ENCODE data around the gene DIP2C.
"Not testable (repeated sequence)": the region's sequence is repeated elsewhere in the genome, so short reads cannot be mapped to it uniquely, and the experiment has no call there.

Gene DIP2C

GRCh38 chr10:282294-283139, 407.0 kb downstream of the DIP2C start:
- DNase-seq = no peak

DNA sequence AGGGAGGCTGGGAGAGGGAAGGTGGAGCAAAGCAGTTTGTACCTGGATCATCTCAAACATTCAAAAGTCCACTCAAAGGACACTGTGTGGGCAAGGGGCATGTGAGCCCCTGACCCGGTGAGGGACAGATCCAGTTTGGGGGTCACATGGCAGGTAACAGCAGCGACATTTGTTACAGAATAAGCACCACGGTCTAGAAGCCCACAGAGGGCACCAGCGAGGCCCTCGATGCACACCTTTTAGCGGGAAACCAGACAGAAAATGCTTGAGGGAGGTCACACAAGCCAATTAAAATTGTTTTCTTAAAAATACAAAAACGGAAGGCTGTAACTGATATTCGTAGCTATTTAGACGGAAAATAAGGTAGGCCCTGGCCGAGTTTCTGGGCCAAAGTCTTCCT, 409.8 kb downstream of the DIP2C start:
- DNase-seq = no peak

DNA sequence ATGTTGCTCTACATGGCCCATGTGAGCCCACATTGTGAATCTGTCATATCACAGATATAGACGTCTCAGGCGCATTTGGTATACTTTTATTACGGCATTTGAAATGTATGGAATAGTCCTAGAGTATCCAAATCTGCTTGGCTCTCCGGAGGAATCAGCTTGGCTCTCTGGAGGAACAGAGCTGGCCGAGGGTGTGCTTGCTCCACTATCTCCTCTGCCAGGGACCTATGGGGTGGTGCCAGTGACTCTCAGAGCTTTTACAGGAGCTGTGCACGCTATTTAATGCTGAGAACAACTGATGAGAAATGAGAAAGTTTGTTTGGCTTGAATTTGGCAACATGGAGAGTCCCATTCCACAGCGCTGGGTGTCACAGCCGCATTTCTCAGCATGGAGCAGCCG, 410.2 kb downstream of the DIP2C start:
- no peak for DNase-seq

GRCh38 chr10:278707-279106, 410.8 kb downstream of the DIP2C start:
- DNase-seq = no peak

DNA sequence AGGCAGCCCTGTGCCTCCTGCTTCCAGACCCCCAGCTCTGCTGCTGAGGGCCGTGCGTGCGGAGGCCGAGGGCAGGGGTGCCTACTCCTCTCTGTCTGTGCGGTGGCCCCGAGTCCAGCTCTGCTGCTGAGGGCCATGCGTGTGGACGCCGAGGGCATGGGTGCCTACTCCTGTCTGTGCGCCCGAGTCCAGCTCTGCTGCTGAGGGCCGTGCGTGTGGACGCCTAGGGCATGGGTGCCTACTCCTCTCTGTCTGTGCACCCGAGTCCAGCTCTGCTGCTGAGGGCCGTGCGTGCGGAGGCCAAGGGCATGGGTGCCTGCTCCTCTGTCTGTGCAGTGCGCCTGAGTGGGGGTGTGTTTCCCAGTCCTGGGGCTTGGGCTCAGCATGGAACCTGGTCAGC, 411.5 kb downstream of the DIP2C start:
- no peak for DNase-seq

DNA sequence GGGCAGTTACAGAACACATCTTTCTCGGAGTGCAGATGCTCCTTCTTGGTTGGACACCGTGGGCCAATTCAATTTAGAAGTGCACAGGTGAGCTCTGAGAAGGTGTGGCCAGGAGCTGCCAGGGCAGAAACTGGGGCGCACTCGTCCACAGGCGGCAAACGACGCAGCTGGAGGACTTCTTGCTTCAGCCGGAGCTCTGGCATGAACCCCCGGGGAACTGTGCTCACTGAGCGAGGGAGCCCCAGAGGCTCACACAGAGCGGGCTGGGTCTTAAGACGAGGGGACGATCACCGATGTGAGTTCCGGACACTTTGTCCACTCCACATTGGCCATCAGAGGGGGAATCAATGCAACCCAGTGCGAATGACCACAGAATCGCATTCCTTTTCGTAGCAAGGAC, 413.8 kb downstream of the DIP2C start:
- DNase-seq = no peak

GRCh38 chr10:274866-275265, 414.6 kb downstream of the DIP2C start:
- no peak for DNase-seq

DNA sequence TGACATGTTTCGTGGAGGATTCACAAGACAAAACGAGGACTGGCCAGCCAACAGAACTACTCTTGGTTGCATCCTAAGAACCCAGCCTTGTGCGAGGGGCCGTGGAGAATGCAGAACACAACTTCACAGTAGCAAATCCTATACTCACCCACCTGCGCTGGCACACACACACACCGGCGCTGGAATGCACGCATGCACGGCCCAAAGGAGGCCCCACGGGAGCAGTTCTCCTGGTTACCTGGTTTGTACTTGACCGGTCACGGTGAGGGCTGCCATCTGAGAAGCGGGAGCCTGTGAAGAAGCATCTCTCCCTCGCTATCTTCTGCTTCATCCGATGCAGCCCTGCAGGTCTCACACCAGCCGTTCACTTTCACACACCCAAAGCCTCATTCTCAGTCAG, 416.4 kb downstream of the DIP2C start:
- no peak for DNase-seq

DNA sequence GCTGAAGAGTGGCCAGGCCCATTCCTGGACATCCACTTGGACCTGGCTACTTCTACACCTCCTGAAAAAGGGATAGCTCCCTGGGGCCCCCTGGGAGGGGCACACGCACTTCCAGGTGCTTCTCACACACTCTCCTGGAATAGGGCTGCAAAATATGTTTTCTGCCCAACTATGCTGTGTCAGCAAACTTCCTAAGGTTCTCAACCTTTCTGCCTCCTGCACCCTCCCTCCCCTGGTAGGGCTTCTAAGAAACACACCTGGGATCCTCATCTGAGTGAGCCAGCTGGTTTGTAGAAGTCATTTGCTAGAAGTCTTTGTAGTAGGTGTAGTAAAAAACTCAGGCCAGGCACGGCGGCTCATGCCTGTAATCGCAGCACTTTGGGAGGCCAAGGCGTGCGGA, 417.7 kb downstream of the DIP2C start:
- DNase-seq = no peak

DNA sequence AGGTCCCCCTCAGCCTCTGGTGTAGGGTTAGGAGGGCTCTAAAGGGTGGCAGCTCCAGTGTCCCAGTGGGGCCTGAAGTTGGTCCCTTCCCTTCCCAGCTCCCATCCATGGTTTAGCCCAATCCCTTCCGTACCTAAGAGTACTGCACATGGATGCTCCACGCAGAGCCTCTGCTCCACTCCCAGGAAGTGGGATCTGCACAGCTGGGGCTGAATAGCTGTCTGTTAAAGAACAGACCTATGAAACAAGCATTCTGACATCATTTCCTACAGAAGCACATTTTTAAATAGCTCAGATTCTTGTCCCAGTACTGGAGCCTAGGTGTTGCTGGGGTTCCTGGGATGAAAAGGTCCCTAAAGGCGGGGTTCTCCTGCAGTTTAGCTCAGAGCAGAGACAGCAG, 418.3 kb downstream of the DIP2C start:
- no peak for DNase-seq

- no peak for DNase-seq
Observed at GRCh38 chr10:269440-270074, 419.9 kb downstream of the DIP2C start.

DNA sequence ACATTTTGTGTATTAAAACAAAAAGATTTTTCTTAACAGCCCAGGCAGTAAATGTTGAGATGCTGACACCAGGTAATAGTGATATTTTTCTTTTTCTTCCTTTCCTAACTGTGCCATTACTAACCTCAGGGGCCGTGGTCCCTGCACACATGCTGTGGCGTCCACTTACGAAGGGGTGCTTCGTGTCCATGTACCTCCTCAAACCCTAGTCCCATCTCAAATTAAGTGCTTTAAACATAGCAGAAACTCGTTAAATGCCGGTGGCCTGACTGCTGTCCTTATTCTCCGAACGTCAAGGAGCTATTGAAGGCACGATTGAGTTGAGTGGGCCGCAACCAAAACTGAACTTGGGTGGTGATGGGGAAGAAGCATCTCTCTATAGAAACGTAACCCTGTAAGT, 421.8 kb downstream of the DIP2C start:
- DNase-seq = no peak

GRCh38 chr10:266974-267425, 422.5 kb downstream of the DIP2C start:
- DNase-seq = no peak

- DNase-seq = not testable (repeated sequence)
Observed at GRCh38 chr10:265816-266588, 423.5 kb downstream of the DIP2C start.

DNA sequence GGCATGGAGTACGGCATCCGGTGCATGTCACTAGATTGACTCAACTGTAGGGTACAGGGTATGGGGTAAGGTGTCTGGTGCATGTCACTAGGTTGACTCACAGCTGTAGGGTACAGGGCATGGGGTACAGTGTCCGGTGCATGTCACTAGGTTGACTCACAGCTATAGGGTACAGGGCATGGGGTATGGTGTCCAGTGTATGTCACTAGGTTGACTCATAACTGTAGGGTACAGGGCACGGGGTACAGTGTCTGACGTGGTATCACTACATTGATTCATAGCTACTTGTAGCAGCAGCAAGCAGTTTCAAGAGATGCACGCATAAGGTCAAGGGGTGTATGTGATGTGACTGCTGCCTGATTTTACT, 424.4 kb downstream of the DIP2C start:
- not testable (repeated sequence) for DNase-seq

DNA sequence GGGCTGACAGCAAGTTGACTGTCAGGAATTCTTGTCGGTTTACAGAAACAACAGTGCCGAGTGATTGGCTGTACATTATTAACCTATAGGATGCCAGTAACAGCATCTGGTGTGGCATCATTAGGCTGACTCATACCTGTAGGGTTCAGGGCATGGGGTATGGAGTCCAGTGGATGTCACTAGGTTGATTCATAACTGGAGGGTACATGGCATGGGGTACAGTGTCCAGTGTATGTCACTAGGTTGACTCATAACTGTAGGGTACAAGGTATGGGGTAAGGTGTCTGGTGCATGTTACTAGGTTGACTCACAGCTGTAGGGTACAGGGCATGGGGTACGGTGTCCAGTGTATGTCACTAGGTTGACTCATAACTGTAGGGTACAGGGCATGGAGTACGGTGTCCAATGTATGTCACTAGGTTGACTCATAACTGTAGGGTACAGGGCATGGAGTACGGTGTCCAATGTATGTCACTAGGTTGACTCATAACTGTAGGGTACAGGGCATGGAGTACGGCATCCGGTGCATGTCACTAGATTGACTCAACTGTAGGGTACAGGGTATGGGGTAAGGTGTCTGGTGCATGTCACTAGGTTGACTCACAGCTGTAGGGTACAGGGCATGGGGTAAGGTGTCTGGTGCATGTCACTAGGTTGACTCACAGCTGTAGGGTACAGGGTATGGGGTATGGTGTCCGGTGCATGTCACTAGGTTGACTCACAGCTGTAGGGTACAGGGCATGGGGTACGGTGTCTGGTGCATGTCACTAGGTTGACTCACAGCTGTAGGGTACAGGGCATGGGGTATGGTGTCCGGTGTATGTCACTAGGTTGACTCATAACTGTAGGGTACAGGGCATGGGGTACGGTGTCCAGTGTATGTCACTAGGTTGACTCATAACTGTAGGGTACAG, 425.1 kb downstream of the DIP2C start:
- DNase-seq = not testable (repeated sequence)

DNA sequence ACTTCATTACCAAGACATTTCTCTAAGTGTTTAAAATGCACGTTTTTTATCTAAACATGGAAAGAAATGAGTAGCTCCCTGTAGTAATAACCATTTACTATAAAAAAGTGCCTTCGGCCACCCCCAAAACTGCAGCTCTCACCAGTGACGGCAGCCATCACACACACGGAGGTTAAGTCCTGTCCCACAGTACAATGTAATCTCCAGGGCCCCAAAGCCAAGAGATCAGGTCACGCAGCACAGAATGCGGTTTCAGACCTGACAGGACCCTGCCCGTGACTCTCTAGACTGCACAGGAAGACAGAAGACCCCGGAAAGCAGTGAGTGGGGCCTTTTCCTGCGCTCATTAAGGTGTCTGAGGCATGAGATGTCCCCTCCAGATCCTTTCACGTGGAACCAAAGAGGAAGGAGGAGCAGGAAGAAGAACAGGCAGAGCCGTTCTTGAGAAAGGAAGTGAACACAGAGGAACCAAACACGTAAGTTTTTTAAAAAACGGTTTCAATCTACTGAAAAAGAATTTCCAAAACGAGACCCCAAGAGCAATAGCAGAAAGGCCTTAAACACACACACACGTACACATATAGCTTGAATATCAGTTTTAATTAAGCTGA, 428.5 kb downstream of the DIP2C start:
- no peak for DNase-seq

GRCh38 chr10:251982-252582, 437.4 kb downstream of the DIP2C start:
- DNase-seq = no peak

- no peak for DNase-seq
Observed at GRCh38 chr10:248307-248706, 441.2 kb downstream of the DIP2C start.

GRCh38 chr10:247480-247879, 442.0 kb downstream of the DIP2C start:
- no peak for DNase-seq

- DNase-seq = no peak
Observed at GRCh38 chr10:246431-246830, 443.0 kb downstream of the DIP2C start.

DNA sequence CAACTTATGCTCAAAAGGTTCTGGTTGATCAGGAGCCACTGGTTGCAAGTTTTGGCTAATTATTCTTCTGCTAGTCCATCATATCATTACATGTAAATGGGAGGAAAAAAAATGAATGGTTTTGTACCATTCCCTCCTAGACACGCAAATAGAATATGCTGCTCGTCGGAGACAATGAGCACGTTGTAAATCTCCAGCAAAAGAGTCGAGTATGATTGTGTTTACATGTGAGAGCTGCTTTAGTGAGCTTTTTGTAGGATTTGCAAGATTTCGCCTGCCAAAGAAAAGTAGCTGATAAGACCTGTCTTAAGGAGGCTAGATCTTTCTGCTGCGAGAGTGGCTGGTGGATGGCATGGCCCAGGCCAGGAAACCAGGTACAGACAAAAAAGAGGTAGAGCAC, 445.2 kb downstream of the DIP2C start:
- DNase-seq = no peak
